ENCODE data around the gene LRRC28.

Gene LRRC28

DNA sequence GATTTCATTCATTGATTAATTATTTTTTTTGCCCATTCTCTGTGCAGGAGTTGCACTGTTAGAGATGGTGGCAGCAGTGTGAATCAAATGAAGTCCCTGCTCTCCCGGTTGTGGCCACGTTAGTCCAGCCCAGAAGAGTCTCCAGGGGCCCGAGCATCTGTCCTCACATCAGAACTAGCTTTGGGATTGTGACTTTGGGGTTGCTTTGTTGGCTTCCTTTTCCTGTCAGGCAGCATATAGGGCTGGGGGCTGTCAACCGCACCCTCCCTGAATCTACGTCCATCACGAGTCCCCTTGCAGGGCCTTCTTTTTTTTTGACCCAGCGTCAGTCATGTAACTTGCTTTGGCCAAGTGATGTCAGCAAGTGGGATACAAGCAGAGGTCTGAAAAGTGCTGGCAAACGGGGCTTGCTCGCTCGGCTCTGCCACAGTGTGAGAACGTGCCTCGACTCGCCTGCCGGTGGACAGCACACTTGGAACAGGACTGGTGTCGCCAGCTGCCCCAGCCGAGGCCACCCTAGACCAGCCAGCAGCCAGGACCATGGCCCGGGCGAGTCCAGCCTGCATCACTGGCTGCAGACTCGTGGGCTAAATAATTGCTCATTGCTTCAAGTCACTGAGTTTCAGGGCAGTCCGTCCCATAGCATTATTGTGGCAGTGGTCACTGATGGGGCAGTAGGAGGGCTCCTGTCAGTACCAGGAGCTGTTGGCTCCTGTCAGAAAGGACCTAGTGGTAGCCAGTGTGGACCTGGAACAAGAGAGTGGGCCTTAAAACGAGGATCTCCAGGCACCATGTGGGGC, 162.9 kb downstream of the LRRC28 start:
- Histone ChIP-seq H3K4me3 (replicated peaks; ENCODE audit: insufficient read depth, low read length) (no peak overlapping the region), H3K27me3 (ENCODE audit: insufficient read depth, poor library complexity, severe bottlenecking) (no peaks in the 10 kb centered on the region), H3K27ac (replicated peaks) (no peak overlapping the region)
- no peak for DNase-seq (ENCODE audit: low read depth in 1 of 2, low spot score in 1 of 2)
- no peak for TF ChIP-seq SPI1 (IDR thresholded peaks at IDR 0.05; ENCODE audit: borderline replicate concordance, low read depth)
- TF ChIP-seq POLR2AphosphoS5 (IDR thresholded peaks at IDR 0.05; ENCODE audit: low read depth) = no peak
- TF ChIP-seq, protein P1, sequence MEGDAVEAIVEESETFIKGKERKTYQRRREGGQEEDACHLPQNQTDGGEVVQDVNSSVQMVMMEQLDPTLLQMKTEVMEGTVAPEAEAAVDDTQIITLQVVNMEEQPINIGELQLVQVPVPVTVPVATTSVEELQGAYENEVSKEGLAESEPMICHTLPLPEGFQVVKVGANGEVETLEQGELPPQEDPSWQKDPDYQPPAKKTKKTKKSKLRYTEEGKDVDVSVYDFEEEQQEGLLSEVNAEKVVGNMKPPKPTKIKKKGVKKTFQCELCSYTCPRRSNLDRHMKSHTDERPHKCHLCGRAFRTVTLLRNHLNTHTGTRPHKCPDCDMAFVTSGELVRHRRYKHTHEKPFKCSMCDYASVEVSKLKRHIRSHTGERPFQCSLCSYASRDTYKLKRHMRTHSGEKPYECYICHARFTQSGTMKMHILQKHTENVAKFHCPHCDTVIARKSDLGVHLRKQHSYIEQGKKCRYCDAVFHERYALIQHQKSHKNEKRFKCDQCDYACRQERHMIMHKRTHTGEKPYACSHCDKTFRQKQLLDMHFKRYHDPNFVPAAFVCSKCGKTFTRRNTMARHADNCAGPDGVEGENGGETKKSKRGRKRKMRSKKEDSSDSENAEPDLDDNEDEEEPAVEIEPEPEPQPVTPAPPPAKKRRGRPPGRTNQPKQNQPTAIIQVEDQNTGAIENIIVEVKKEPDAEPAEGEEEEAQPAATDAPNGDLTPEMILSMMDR (IDR thresholded peaks at IDR 0.05; ENCODE audit: insufficient read depth, low read length) = no peak
- TF ChIP-seq GABPA (IDR thresholded peaks at IDR 0.05; ENCODE audit: low read depth) = no peak
- TF ChIP-seq, protein P2, sequence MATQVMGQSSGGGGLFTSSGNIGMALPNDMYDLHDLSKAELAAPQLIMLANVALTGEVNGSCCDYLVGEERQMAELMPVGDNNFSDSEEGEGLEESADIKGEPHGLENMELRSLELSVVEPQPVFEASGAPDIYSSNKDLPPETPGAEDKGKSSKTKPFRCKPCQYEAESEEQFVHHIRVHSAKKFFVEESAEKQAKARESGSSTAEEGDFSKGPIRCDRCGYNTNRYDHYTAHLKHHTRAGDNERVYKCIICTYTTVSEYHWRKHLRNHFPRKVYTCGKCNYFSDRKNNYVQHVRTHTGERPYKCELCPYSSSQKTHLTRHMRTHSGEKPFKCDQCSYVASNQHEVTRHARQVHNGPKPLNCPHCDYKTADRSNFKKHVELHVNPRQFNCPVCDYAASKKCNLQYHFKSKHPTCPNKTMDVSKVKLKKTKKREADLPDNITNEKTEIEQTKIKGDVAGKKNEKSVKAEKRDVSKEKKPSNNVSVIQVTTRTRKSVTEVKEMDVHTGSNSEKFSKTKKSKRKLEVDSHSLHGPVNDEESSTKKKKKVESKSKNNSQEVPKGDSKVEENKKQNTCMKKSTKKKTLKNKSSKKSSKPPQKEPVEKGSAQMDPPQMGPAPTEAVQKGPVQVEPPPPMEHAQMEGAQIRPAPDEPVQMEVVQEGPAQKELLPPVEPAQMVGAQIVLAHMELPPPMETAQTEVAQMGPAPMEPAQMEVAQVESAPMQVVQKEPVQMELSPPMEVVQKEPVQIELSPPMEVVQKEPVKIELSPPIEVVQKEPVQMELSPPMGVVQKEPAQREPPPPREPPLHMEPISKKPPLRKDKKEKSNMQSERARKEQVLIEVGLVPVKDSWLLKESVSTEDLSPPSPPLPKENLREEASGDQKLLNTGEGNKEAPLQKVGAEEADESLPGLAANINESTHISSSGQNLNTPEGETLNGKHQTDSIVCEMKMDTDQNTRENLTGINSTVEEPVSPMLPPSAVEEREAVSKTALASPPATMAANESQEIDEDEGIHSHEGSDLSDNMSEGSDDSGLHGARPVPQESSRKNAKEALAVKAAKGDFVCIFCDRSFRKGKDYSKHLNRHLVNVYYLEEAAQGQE (IDR thresholded peaks at IDR 0.05; ENCODE audit: insufficient replicate concordance, low read depth) = no peak

DNA sequence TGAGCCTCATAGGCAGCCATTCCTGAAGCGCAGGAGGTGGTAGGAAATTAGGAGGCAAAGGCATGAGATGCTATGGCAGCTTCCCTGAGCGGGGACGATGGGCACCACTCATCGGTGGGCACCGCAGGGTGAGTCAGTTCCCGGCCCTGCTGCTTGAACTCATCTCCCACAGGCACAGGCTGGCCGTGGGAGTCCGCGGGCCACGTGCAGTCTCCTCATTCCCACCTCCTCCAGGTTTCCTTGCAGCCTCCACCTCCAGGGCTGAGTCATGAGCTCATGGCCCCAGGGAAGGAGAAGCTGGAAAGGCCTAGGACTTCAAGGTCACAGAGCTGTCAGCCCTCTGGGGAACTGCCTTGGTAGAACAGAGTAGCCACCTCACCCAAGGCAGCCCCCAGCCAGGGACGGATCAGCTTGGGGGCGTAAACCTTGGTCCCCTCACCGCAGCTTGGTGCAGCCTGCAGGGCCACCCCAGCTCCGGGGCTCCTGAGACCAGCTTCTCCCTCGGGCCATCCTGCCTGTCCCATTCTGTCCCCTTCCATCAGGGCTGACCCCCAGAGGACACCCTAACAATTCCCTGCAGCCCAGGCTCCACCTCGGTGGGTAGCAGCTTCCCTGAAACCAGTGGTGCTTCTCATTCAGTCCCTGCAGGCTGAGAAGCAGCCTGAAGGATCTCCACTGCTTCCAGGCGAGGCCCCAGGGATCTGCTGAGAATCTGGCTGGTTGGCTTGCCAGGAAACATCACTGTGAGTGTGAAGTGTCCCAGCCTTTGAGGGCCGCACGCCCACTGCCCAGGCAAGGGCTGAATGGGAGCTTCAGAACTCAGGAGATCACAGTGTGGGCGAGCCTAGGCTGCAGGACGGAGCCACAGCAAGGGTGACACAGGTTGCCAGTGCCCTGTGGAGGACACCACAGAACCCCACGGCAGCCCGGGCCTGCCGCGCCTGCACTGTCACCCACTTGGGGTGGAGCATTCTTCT, 163.8 kb downstream of the LRRC28 start:
- Histone ChIP-seq H3K27ac (replicated peaks) (no peak overlapping the region), H3K27me3 (ENCODE audit: insufficient read depth, poor library complexity, severe bottlenecking) (no peaks in the 10 kb centered on the region), H3K4me3 (replicated peaks; ENCODE audit: insufficient read depth, low read length) (no peak overlapping the region)
- DNase-seq (ENCODE audit: low read depth in 1 of 2, low spot score in 1 of 2) = no peak
- TF ChIP-seq, protein P1 (IDR thresholded peaks at IDR 0.05; ENCODE audit: insufficient read depth, low read length) = no peak
- TF ChIP-seq GABPA (IDR thresholded peaks at IDR 0.05; ENCODE audit: low read depth) = no peak
- no peak for TF ChIP-seq SPI1 (IDR thresholded peaks at IDR 0.05; ENCODE audit: borderline replicate concordance, low read depth)
- TF ChIP-seq, protein P2 (IDR thresholded peaks at IDR 0.05; ENCODE audit: insufficient replicate concordance, low read depth) = no peak
- no peak for TF ChIP-seq POLR2AphosphoS5 (IDR thresholded peaks at IDR 0.05; ENCODE audit: low read depth)

DNA sequence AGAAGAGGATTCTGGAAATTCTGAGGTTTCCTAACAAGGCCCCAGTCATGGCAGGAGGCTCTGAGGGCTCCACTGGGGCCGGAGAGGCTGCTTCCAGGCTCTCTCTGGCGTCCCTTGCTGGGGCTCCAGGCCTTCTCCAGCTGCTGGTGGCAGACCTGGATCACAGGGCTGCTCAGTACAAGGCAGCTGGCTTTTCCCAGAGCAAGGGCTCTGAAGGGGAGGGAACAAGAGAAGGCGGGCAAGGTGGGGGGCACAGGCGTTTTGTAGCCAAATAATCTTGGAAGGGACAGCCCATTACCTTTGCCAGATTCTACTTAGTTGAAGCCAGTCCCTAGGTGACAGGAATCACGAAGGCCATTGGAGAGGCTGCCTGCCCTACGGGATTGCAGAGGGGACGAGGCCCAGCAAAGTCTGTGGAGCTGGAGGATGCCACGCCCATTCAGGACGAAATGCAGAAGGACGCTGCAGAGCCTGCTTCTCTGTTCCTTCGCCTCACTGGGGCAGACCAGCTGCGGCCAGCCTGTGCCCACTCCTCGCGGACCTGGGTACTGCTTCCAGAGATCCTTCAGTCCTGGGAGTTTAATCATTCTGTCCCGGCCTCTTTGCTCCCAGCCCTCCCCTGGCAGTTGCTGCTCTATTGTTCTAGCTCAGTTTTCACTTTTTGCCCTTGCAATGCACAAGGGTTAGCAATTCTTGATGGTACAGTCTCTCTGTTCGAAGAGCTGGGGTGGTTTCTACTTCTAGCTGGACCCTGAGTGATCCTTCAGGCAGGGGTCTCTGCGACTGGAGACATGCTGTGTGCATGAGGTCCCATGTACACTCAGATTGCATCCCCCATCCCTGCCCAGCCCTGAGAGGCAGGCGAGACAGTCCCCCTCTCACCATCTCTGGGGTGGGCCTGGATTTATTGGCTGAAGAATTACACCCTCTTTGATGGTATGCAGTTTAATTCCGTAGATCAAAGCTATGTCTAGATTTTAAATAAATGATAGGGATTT, 165.2 kb downstream of the LRRC28 start:
- H3K4me3 ChIP-seq (replicated peaks; ENCODE audit: insufficient read depth, low read length) = no peak overlapping the region
- TF ChIP-seq, protein P1 (IDR thresholded peaks at IDR 0.05; ENCODE audit: insufficient read depth, low read length) = no peak
- TF ChIP-seq SPI1 (IDR thresholded peaks at IDR 0.05; ENCODE audit: borderline replicate concordance, low read depth) = no peak
- TF ChIP-seq POLR2AphosphoS5 (IDR thresholded peaks at IDR 0.05; ENCODE audit: low read depth) = no peak
- no peak for TF ChIP-seq GABPA (IDR thresholded peaks at IDR 0.05; ENCODE audit: low read depth)
- TF ChIP-seq, protein P2 (IDR thresholded peaks at IDR 0.05; ENCODE audit: insufficient replicate concordance, low read depth) = no peak
- DNase-seq (ENCODE audit: low read depth in 1 of 2, low spot score in 1 of 2) = no peak
- no peaks in the 10 kb centered on the region for H3K27me3 ChIP-seq (ENCODE audit: insufficient read depth, poor library complexity, severe bottlenecking)
- no peak overlapping the region for H3K27ac ChIP-seq (replicated peaks)
